OCI-LY1 (cell line): Measurements from ENCODE around the gene POLK.

Source experiments
- H2AFZ ChIP-seq: fragments of 200-600 bp; sonication (generic), shearing (Covaris generic); 2 replicates; pipeline ENCODE4 v1.6.0; 2014; ENCODE audit warnings: antibody characterized with exemption, mild to moderate bottlenecking, low read length
- H3F3A ChIP-seq: fragments of 200-600 bp; sonication (generic), shearing (Covaris generic); 2 replicates; pipeline ENCODE4 v1.6.0; 2014; ENCODE audit warnings: mild to moderate bottlenecking, antibody characterized with exemption, low read length, moderate library complexity; ENCODE audit not compliant: insufficient read depth
- H3K27ac ChIP-seq: fragments of 200-600 bp; sonication (generic); 2 replicates; pipeline ENCODE4 v1.5.1; 2014; ENCODE audit warnings: low read length, mixed run types, mild to moderate bottlenecking, low read depth; ENCODE audit not compliant: poor library complexity, severe bottlenecking
- H3K27me3 ChIP-seq: fragments of 200-600 bp; sonication (generic); 2 replicates; pipeline ENCODE4 v1.6.0; 2014; ENCODE audit warnings: antibody characterized with exemption, mild to moderate bottlenecking, low read length, moderate library complexity; ENCODE audit not compliant: insufficient read depth
- H3K36me3 ChIP-seq: fragments of 200-600 bp; sonication (generic); 2 replicates; pipeline ENCODE4 v1.6.1; 2014; ENCODE audit warnings: mild to moderate bottlenecking, antibody characterized with exemption, low read length, moderate library complexity, mixed read lengths; ENCODE audit not compliant: insufficient read depth
- H3K4me1 ChIP-seq: fragments of 200-600 bp; sonication (generic); 2 replicates; pipeline ENCODE4 v1.5.1; 2014; ENCODE audit warnings: mild to moderate bottlenecking, low read length, moderate library complexity; ENCODE audit not compliant: insufficient read depth, severe bottlenecking
- H3K4me2 ChIP-seq: fragments of 200-600 bp; sonication (generic), shearing (Covaris generic); 2 replicates; pipeline ENCODE4 v1.6.1; 2014; ENCODE audit warnings: low read length
- H3K4me3 ChIP-seq: fragments of 200-600 bp; sonication (generic); 2 replicates; pipeline ENCODE4 v1.5.1; 2014; ENCODE audit warnings: low read length, low read depth, mild to moderate bottlenecking, mixed read lengths; ENCODE audit not compliant: poor library complexity, severe bottlenecking
- H3K79me2 ChIP-seq: fragments of 200-600 bp; shearing (Covaris generic); 2 replicates; pipeline ENCODE4 v1.6.1; 2016; ENCODE audit warnings: mixed run types, low read length, mixed read lengths; ENCODE audit not compliant: insufficient read depth
- H3K9ac ChIP-seq: fragments of 200-600 bp; sonication (generic), shearing (Covaris generic); 2 replicates; pipeline ENCODE4 v1.6.1; 2014; ENCODE audit warnings: mild to moderate bottlenecking, low read length, mixed read lengths
- H3K9me2 ChIP-seq: fragments of 200-600 bp; sonication (generic), shearing (Covaris generic); 2 replicates; pipeline ENCODE4 v1.6.1; 2014; ENCODE audit warnings: low read depth, mild to moderate bottlenecking, low read length, mixed read lengths
- H3K9me3 ChIP-seq: fragments of 200-600 bp; shearing (Covaris generic); 2 replicates; pipeline ENCODE4 v1.6.1; 2014; ENCODE audit warnings: low read length, mixed read lengths
- H4K20me1 ChIP-seq: fragments of 200-600 bp; sonication (generic), shearing (Covaris generic); 2 replicates; pipeline ENCODE4 v1.6.0; 2016; ENCODE audit warnings: mild to moderate bottlenecking, low read length; ENCODE audit not compliant: insufficient read depth
- CTCF ChIP-seq: fragments of 200-600 bp; sonication (generic), shearing (Covaris generic); IDR thresholded peaks from 2 replicates; pipeline ENCODE4 v1.5.1; 2017; ENCODE audit warnings: mild to moderate bottlenecking, antibody characterized with exemption, low read length, moderate library complexity, mixed read lengths
- EZH2 ChIP-seq: fragments of 200-600 bp; sonication (generic), shearing (Covaris generic); IDR thresholded peaks from 2 replicates; pipeline ENCODE4 v1.8.0; 2017; ENCODE audit warnings: borderline replicate concordance, mixed run types, mild to moderate bottlenecking, antibody characterized with exemption, low read length, moderate library complexity, mixed read lengths

The POLK gene

GRCh38 chr5:75510836-75511434, 756 bp upstream of the POLK start:
- peaks cover 50% of the 10 kb centered on the region for H3K4me1 ChIP-seq
- H3K9me3 ChIP-seq: no peaks in the 10 kb centered on the region
- H2AFZ ChIP-seq: no peak overlapping the region
- peak overlapping the region; percentile 84 for H3K9ac ChIP-seq
- peaks cover 71% of the 10 kb centered on the region for H3K79me2 ChIP-seq
- no peak for TF ChIP-seq EZH2
- no peak for TF ChIP-seq CTCF
- peak overlapping the region; percentile 22 for H3K27ac ChIP-seq
- no peaks in the 10 kb centered on the region for H3F3A ChIP-seq
- H3K9me2 ChIP-seq: no peaks in the 10 kb centered on the region
- H3K36me3 ChIP-seq: peaks cover 5% of the 10 kb centered on the region; the same call in 1 of the 2 replicates
- H4K20me1 ChIP-seq: no peaks in the 10 kb centered on the region
- H3K27me3 ChIP-seq: no peaks in the 10 kb centered on the region
- H3K4me3 ChIP-seq: peak overlapping the region; percentile 88
- peak overlapping the region; percentile 80 for H3K4me2 ChIP-seq

- Histone ChIP-seq H3K9me3 (no peaks in the 10 kb centered on the region), H3K4me2 (peak overlapping the region; percentile 81), H3K9ac (peak overlapping the region; percentile 84), H3K36me3 (0 out of 2 replicates have a peak, but pooled peaks cover 5% of the 10 kb centered on the region), H3K9me2 (no peaks in the 10 kb centered on the region), H3K27ac (peak overlapping the region; percentile 69), H3K79me2 (peaks cover 71% of the 10 kb centered on the region), H4K20me1 (no peaks in the 10 kb centered on the region), H3K4me1 (peaks cover 52% of the 10 kb centered on the region), H3K27me3 (no peaks in the 10 kb centered on the region), H2AFZ (peak overlapping the region; percentile 31; the same call in 1 of the 2 replicates), H3K4me3 (peak overlapping the region; percentile 88), H3F3A (no peaks in the 10 kb centered on the region)
- TF ChIP-seq CTCF (no peak), EZH2 (no peak)
These were observed 838 bp downstream of the POLK start for GRCh38 chr5:75512383-75513074.

GRCh38 chr5:75513841-75514240, 2.1 kb downstream of the POLK start:
- Histone ChIP-seq H3K9me2 (no peaks in the 10 kb centered on the region), H3K4me2 (peak overlapping the region; percentile 81), H3K27me3 (no peaks in the 10 kb centered on the region), H3K27ac (peak overlapping the region; percentile 29), H4K20me1 (no peaks in the 10 kb centered on the region), H3K4me3 (peak overlapping the region; percentile 88), H3K9me3 (no peaks in the 10 kb centered on the region), H3K9ac (no peak overlapping the region), H2AFZ (no peak overlapping the region), H3F3A (no peaks in the 10 kb centered on the region), H3K79me2 (peaks cover 67% of the 10 kb centered on the region), H3K36me3 (no peaks in the 10 kb centered on the region; the same call in 1 of the 2 replicates), H3K4me1 (peaks cover 51% of the 10 kb centered on the region)
- TF ChIP-seq EZH2 (no peak), CTCF (no peak)
